HFF-Myc (cell line): ENCODE measurements around the gene DHRS1.

ENCODE experiments used
- DNase-seq: peaks from one replicate; pipeline ENCODE4 v3.0.0-alpha.2; 2011; ENCODE audit warnings: low read depth; ENCODE audit errors: extremely low read depth
- H3K4me3 ChIP-seq: replicated peaks from 2 replicates; pipeline ENCODE4 v1.5.1; 2011; ENCODE audit warnings: low read depth, mild to moderate bottlenecking, control low read depth, low read length
- CTCF ChIP-seq: IDR thresholded peaks from 2 replicates; pipeline ENCODE4 v1.5.1; 2012; ENCODE audit warnings: mild to moderate bottlenecking, low read depth, low read length, control low read depth; ENCODE audit errors: missing control alignments

DHRS1 gene

DNA sequence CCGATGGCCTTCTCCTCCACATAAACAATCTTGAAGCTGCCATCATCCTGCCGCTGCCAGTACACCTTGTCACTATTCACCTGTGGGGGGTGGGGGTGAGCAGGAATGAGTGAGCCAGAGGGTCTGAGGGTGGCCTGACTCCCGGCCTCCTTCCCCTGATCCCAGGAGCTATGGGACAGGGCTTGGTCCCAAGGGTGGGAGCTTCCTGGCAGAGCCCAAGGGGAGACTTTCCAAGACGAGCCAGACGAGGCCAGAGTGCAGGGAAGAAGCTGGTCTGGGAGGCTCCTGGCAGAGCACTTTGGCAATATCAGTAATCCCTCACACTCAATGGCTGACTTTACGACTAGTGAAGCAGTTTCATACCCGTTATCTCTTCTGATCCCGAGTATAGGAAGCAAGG, 44.1 kb downstream of the DHRS1 start:
- no peak for DNase-seq
- H3K4me3 ChIP-seq = no peak overlapping the region
- no peak for TF ChIP-seq CTCF

GRCh38 chr14:24254630-24255392, 44.8 kb downstream of the DHRS1 start:
- TF ChIP-seq CTCF = no peak
- DNase-seq = no peak
- H3K4me3 ChIP-seq = no peak overlapping the region

GRCh38 chr14:24253936-24254335, 45.6 kb downstream of the DHRS1 start:
- no peak for TF ChIP-seq CTCF
- no peak for DNase-seq
- no peak overlapping the region for H3K4me3 ChIP-seq

DNA sequence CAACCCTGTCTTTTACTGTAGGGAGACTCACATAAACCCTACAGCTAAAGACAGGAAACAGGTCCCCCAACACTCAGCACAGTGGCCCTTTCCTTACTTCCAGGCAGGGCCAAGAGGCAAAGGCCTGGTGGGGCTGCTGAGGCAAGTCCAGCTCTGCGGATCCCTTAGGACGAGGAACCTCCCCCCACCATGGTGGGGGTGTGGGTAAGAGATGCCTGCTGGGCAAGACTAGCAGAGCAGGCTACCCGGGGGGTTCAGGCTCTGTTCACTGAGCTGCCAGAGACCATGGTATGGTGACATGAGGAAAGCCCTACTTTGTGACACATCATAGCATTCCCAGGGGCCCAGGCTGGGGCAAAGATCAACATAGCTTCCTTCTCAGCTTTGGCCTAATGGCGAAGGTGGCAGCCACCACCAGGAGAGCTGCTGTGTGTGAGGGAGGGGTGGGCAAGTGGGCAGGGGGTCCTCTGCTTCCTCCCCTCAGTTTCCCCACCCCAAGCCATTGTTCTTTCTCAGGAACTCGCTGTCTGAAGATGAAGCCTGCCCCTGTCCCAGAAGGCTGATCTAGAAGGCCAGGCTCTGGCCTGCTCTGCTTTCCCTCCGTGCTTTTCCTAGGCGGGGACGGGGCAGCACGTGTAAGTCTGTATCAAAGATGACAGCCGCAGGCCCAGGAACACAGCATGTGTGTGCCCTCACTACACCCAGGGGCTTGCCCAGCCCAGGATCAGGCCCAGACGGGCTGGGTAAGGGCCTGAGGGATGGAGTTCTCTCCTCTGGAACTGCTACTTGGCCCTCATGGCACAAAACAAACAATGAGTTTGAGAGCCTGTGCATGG, 47.1 kb downstream of the DHRS1 start:
- DNase-seq = no peak
- TF ChIP-seq CTCF = no peak
- H3K4me3 ChIP-seq = no peak overlapping the region

GRCh38 chr14:24251880-24252288, 47.7 kb downstream of the DHRS1 start:
- TF ChIP-seq CTCF = no peak
- no peak overlapping the region for H3K4me3 ChIP-seq
- DNase-seq = no peak

DNA sequence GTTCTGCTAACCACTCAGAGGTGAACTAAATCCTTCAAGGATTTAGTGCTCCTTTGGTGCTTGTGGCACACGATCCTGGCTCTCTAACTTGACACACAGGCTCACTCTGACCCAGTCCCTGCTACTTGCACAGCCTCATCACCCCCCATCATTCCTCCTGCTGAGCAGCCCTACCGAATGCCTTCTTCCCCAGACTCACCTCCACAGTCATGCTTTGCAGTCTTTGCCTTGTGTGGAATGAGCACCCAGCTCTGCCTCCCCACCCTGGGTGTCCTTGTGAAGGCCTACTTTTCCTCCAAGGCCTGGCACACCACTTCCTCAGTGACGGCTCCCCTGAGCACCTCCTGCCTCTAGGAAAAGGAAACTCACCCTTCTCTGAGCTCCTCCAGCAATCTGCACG, 49.2 kb downstream of the DHRS1 start:
- no peak overlapping the region for H3K4me3 ChIP-seq
- TF ChIP-seq CTCF = no peak
- no peak for DNase-seq
